IMR-90 (cell line): ENCODE data around the gene SEPSECS. TPM values are rescaled to one million over a fixed set of nuclear protein-coding genes. Genes with fewer than 3 reads are reported as not detected.

Experiments
- ATAC-seq: fragments of 200-7000 bp; cut with Tn5 transposase; 2 replicates; pipeline ENCODE4 v1.9.1; 2020; ENCODE audit warnings: low read depth, mild to moderate bottlenecking, moderate library complexity
- BruUV-seq: library from RNA; stranded (reverse); fragments of 400-500 nt; replicated peaks from 2 replicates; lab custom pipeline; 2021; lab: Mats Ljungman, UMichigan
- CTCF ChIA-PET: fragments of 300-600 bp; formaldehyde crosslinking; extraction: SDS; loops from one replicate; lab custom pipeline; 2021; ENCODE audit warnings: antibody characterized with exemption; lab: Yijun Ruan, JAX
- POLR2A ChIA-PET: fragments of 300-600 bp; sonication (Branson Sonifier 250); formaldehyde crosslinking; loops from one replicate; lab custom pipeline; 2022; ENCODE audit warnings: antibody characterized with exemption; ENCODE audit not compliant: unreplicated experiment; lab: Charles Lee
- DNase-seq: peaks from one replicate; pipeline ENCODE4 v3.0.0; 2013
- H2AFZ ChIP-seq: replicated peaks from 2 replicates; pipeline ENCODE3; 2013; ENCODE audit warnings: low read length, mild to moderate bottlenecking; ENCODE audit not compliant: poor library complexity
- H2AK5ac ChIP-seq: 2 replicates; pipeline ENCODE4 v1.6.1; 2013; ENCODE audit warnings: low read depth, low read length, inconsistent platforms
- H2AK9ac ChIP-seq: replicated peaks from 2 replicates; pipeline ENCODE3; 2013; ENCODE audit warnings: mild to moderate bottlenecking, low read depth, low read length, moderate library complexity; ENCODE audit not compliant: poor library complexity
- H2BK120ac ChIP-seq: 2 replicates; pipeline ENCODE4 v1.6.1; 2013; ENCODE audit warnings: low read depth, low read length, inconsistent platforms
- H2BK15ac ChIP-seq: 3 replicates; pipeline ENCODE4 v1.6.1; 2013; ENCODE audit warnings: low read depth, low read length, inconsistent platforms
- H2BK20ac ChIP-seq: 2 replicates; pipeline ENCODE4 v1.6.1; 2013; ENCODE audit warnings: low read depth, mild to moderate bottlenecking, inconsistent platforms, low read length, moderate library complexity
- H2BK5ac ChIP-seq: 2 replicates; pipeline ENCODE4 v1.6.1; 2013; ENCODE audit warnings: mild to moderate bottlenecking, low read depth, low read length, inconsistent platforms; ENCODE audit not compliant: poor library complexity, severe bottlenecking
- H3K14ac ChIP-seq: replicated peaks from 2 replicates; pipeline ENCODE4 v1.6.1; 2013; ENCODE audit warnings: low read depth, low read length, inconsistent platforms
- H3K18ac ChIP-seq: 2 replicates; pipeline ENCODE4 v1.6.1; 2013; ENCODE audit warnings: low read depth, low read length, control low read depth
- H3K23ac ChIP-seq: 2 replicates; pipeline ENCODE4 v1.6.1; 2013; ENCODE audit warnings: low read depth, low read length, inconsistent platforms
- H3K27ac ChIP-seq: 2 replicates; pipeline ENCODE4 v1.5.1; 2013; ENCODE audit warnings: mild to moderate bottlenecking, control low read depth, low read length; ENCODE audit not compliant: insufficient read depth
- H3K27me3 ChIP-seq: 2 replicates; pipeline ENCODE4 v1.6.1; 2013; ENCODE audit warnings: low read length; ENCODE audit not compliant: control insufficient read depth, insufficient read depth
- H3K36me3 ChIP-seq: 2 replicates; pipeline ENCODE4 v1.6.1; 2013; ENCODE audit warnings: low read length, mixed read lengths; ENCODE audit not compliant: control insufficient read depth, insufficient read depth
- H3K4ac ChIP-seq: 2 replicates; pipeline ENCODE4 v1.6.1; 2013; ENCODE audit warnings: low read depth, low read length, inconsistent platforms
- H3K4me1 ChIP-seq: 2 replicates; pipeline ENCODE4 v1.6.1; 2013; ENCODE audit warnings: low read length, mixed read lengths; ENCODE audit not compliant: control insufficient read depth, insufficient read depth
- H3K4me2 ChIP-seq: 2 replicates; pipeline ENCODE4 v1.6.1; 2013; ENCODE audit warnings: low read depth, mild to moderate bottlenecking, control low read depth, low read length, moderate library complexity
- H3K4me3 ChIP-seq: 2 replicates; pipeline ENCODE4 v1.5.1; 2013; ENCODE audit warnings: low read depth, mild to moderate bottlenecking, control low read depth, low read length, moderate library complexity; ENCODE audit not compliant: insufficient read depth
- H3K56ac ChIP-seq: 2 replicates; pipeline ENCODE4 v1.6.1; 2013; ENCODE audit warnings: low read length, inconsistent platforms; ENCODE audit not compliant: insufficient read depth; ENCODE audit errors: extremely low read depth
- H3K79me1 ChIP-seq, 2 experiments: 2 replicates each; pipeline ENCODE4 v1.6.1; 2013; ENCODE audit warnings: low read length in 2 of 2, inconsistent platforms in 1 of 2, low read depth in 1 of 2
- H3K9ac ChIP-seq: 2 replicates; pipeline ENCODE4 v1.6.1; 2013; ENCODE audit warnings: low read depth, low read length, control low read depth
- H3K9me1 ChIP-seq: 2 replicates; pipeline ENCODE4 v1.6.1; 2013; ENCODE audit warnings: low read length, inconsistent platforms; ENCODE audit not compliant: insufficient read depth
- H3K9me3 ChIP-seq: 2 replicates; pipeline ENCODE4 v1.6.1; 2013; ENCODE audit warnings: low read length; ENCODE audit not compliant: control insufficient read depth, insufficient read depth
- H4K20me1 ChIP-seq: 2 replicates; pipeline ENCODE4 v1.6.1; 2013; ENCODE audit warnings: low read length, inconsistent platforms; ENCODE audit not compliant: insufficient read depth
- H4K5ac ChIP-seq: 2 replicates; pipeline ENCODE4 v1.6.1; 2013; ENCODE audit warnings: mild to moderate bottlenecking, low read depth, low read length, control low read depth
- H4K8ac ChIP-seq, 2 experiments: 2 replicates each; pipeline ENCODE4 v1.6.1; 2013; ENCODE audit warnings: low read depth in 2 of 2, low read length in 2 of 2, control low read depth in 1 of 2, inconsistent platforms in 1 of 2
- H4K91ac ChIP-seq: 2 replicates; pipeline ENCODE4 v1.6.1; 2013; ENCODE audit warnings: low read depth, low read length, inconsistent platforms; ENCODE audit not compliant: insufficient read depth
- BHLHE40 ChIP-seq: fragments of 150-350 bp; IDR thresholded peaks from 2 replicates; pipeline ENCODE4 v1.6.1; 2016; ENCODE audit warnings: mild to moderate bottlenecking, low read depth, low read length
- CEBPB ChIP-seq: IDR thresholded peaks from 2 replicates; pipeline ENCODE4 v1.6.1; 2012; ENCODE audit warnings: low read depth, low read length, improper control_type of control experiment
- CHD1 ChIP-seq: IDR thresholded peaks from 2 replicates; pipeline ENCODE4 v1.6.1; 2012; ENCODE audit warnings: low read depth, low read length, improper control_type of control experiment
- CTCF ChIP-seq: conservative IDR thresholded peaks from 2 replicates; pipeline ENCODE4 v1.5.1; 2012; ENCODE audit warnings: mild to moderate bottlenecking, low read depth, low read length, improper control_type of control experiment
- ELK1 ChIP-seq: fragments of 150-350 bp; IDR thresholded peaks from 2 replicates; pipeline ENCODE4 v1.6.1; 2016; ENCODE audit warnings: low read depth, mild to moderate bottlenecking, low read length, moderate library complexity, borderline replicate concordance
- FOS ChIP-seq: fragments of 150-350 bp; IDR thresholded peaks from 2 replicates; pipeline ENCODE4 v1.6.1; 2016; ENCODE audit warnings: low read depth, low read length
- MAFK ChIP-seq: IDR thresholded peaks from 2 replicates; pipeline ENCODE4 v1.6.1; 2012; ENCODE audit warnings: low read depth, low read length, improper control_type of control experiment
- MAZ ChIP-seq: IDR thresholded peaks from 2 replicates; pipeline ENCODE4 v1.6.1; 2012; ENCODE audit warnings: low read depth, mild to moderate bottlenecking, low read length, improper control_type of control experiment, moderate library complexity, borderline replicate concordance
- MXI1 ChIP-seq: IDR thresholded peaks from 2 replicates; pipeline ENCODE4 v1.6.1; 2012; ENCODE audit warnings: low read depth, mild to moderate bottlenecking, low read length, moderate library complexity, borderline replicate concordance
- NFE2L2 ChIP-seq: fragments of 150-350 bp; IDR thresholded peaks from 2 replicates; pipeline ENCODE4 v1.6.1; 2016; ENCODE audit warnings: low read depth, mild to moderate bottlenecking, low read length
- POLR2A ChIP-seq: IDR thresholded peaks from 2 replicates; pipeline ENCODE4 v1.6.1; 2012; ENCODE audit warnings: mild to moderate bottlenecking, low read depth, low read length
- RAD21 ChIP-seq: IDR thresholded peaks from 2 replicates; pipeline ENCODE4 v1.6.1; 2012; ENCODE audit warnings: low read length, improper control_type of control experiment
- RCOR1 ChIP-seq: IDR thresholded peaks from 2 replicates; pipeline ENCODE4 v1.6.1; 2012; ENCODE audit warnings: mild to moderate bottlenecking, low read length, improper control_type of control experiment; ENCODE audit not compliant: insufficient replicate concordance
- RFX5 ChIP-seq: IDR thresholded peaks from 2 replicates; pipeline ENCODE4 v1.8.0; 2012; ENCODE audit warnings: low read depth, mild to moderate bottlenecking, low read length, moderate library complexity
- SMC3 ChIP-seq: fragments of 150-350 bp; IDR thresholded peaks from 2 replicates; pipeline ENCODE4 v1.6.1; 2016; ENCODE audit warnings: low read depth, mild to moderate bottlenecking, antibody characterized with exemption, low read length, moderate library complexity
- USF2 ChIP-seq: fragments of 150-350 bp; IDR thresholded peaks from 2 replicates; pipeline ENCODE4 v1.6.1; 2017; ENCODE audit warnings: mild to moderate bottlenecking, antibody characterized with exemption, low read length, low read depth
- WGBS, 2 experiments: methylation state at CpG; one replicate each; pipeline versions ENCODE4 v1.1.5 to v1.1.7; 2013; ENCODE audit warnings: missing lambda C conversion rate in 2 of 2; ENCODE audit not compliant: insufficient read length in 1 of 2; ENCODE audit errors: extremely low coverage in 2 of 2; 5-methylcytosine and 5-hydroxymethylcytosine counted together
- dilution Hi-C: fragments of 300-500 bp; cut with HindIII; formaldehyde crosslinking; loops from one replicate; pipeline ENCODE4 v1.14.3; 2018; ENCODE audit warnings: low sequenced_read_pairs; ENCODE audit not compliant: unreplicated experiment
- in situ Hi-C: fragments of 300-500 bp; cut with MboI; formaldehyde crosslinking; loops from 3 replicates; pipeline ENCODE4 v1.14.3; 2019; ENCODE audit warnings: low sequenced_read_pairs, inconsistent platforms, mixed read lengths
- intact Hi-C: fragments of 100-400 bp; cut with micrococcal nuclease; formaldehyde crosslinking; loops from 2 replicates; pipeline ENCODE4 v1.10.0; 2022
- polyA plus RNA-seq, 3 experiments: library from polyadenylated mRNA; depleted of rRNA; stranded (reverse); fragments of >200 nt; gene quantifications; 2 replicates each; pipeline ENCODE4 v1.2.3, GENCODE V29; 2012; ENCODE audit warnings: low replicate concordance in 1 of 3
- total RNA-seq: library from RNA; depleted of rRNA; stranded (reverse); fragments of >200 nt; gene quantifications from 2 replicates; pipeline ENCODE4 v1.2.3, GENCODE V29; 2012

SEPSECS gene
- total and polyA plus RNA-seq, 2 of the 4 experiments (the other 2 are of a cell fraction) = 1.7 to 5.0 TPM

GRCh38 chr4:25163196-25163595 lies 2.9 kb upstream of the SEPSECS start:
- ATAC-seq = no peak
- no peak overlapping the region for H3K56ac ChIP-seq
- WGBS, 2 experiments = no CpG with 5 or more reads among the region's 1 CpG

More at GRCh38 chr4:25163196-25163595, 2.9 kb upstream of the SEPSECS start:
- Histone ChIP-seq H3K4me2 (no peak overlapping the region), H3K9me1 (no peaks in the 10 kb centered on the region; the same call in 1 of the 2 replicates), H3K36me3 (no peaks in the 10 kb centered on the region), H3K79me1 (peaks cover 3 to 13% of the 10 kb centered on the region in 2 experiments; a peak in 3 of 4 replicates), H2BK120ac (no peak overlapping the region), H4K20me1 (no peaks in the 10 kb centered on the region), H2AK9ac (no peak overlapping the region), H2BK15ac (no peak overlapping the region), H3K14ac (no peak overlapping the region), H2AFZ (no peak overlapping the region), H3K9ac (no peak overlapping the region), H3K9me3 (no peaks in the 10 kb centered on the region), H3K18ac (no peak overlapping the region), H3K4me3 (no peak overlapping the region), H2BK20ac (no peak overlapping the region), H3K27me3 (no peaks in the 10 kb centered on the region), H3K23ac (no peak overlapping the region), H4K5ac (no peak overlapping the region), H4K8ac (no peak overlapping the region), H3K4ac (no peak overlapping the region), H4K91ac (no peak overlapping the region), H2BK5ac (no peak overlapping the region), H3K4me1 (peaks cover 2% of the 10 kb centered on the region; the same call in 1 of the 2 replicates), H2AK5ac (no peak overlapping the region), H3K27ac (no peak overlapping the region)
- dilution Hi-C loops = no loop called here
- no TSS peak for BruUV-seq
- no peak for DNase-seq
- CTCF ChIA-PET = interaction anchor here (1.2 to 1.6 kb wide), 2 partner anchors 19 to 150 kb away, joined by 3 to 5 read pairs; partner anchors contain the start of gene ZCCHC4
- intact Hi-C loops = no loop called here
- in situ Hi-C loops = no loop called here
- TF ChIP-seq RAD21 (no peak), MXI1 (no peak), CEBPB (no peak), BHLHE40 (no peak), RCOR1 (no peak), NFE2L2 (no peak), POLR2A (no peak), MAFK (no peak), USF2 (no peak), ELK1 (no peak), MAZ (no peak), CHD1 (no peak), FOS (no peak), CTCF (no peak), SMC3 (no peak), RFX5 (no peak)
- POLR2A ChIA-PET = interaction anchor here (0.7 kb wide), 1 partner anchor 10 kb away, joined by 11 read pairs; no protein-coding TSS in a partner anchor
